Measurements from ENCODE around the gene SCN8A.
"Not testable (repeated sequence)": the region's sequence is repeated elsewhere in the genome, so short reads cannot be mapped to it uniquely, and the experiment has no call there.

The SCN8A gene

GRCh38 chr12:51626115-51626514 lies 35.1 kb downstream of the SCN8A start:
- no peak for FAIRE-seq

- FAIRE-seq = peak; percentile 68
Observed at GRCh38 chr12:51626629-51627028, 35.6 kb downstream of the SCN8A start.

- FAIRE-seq = no peak
Observed at GRCh38 chr12:51630256-51630880, 39.3 kb downstream of the SCN8A start.

GRCh38 chr12:51630986-51631385 lies 40.0 kb downstream of the SCN8A start:
- FAIRE-seq = no peak

GRCh38 chr12:51631591-51631990 lies 40.6 kb downstream of the SCN8A start:
- FAIRE-seq = no peak

- no peak for FAIRE-seq
Observed at GRCh38 chr12:51632623-51633022, 41.6 kb downstream of the SCN8A start.

- no peak for FAIRE-seq
Observed at GRCh38 chr12:51635346-51635745, 44.3 kb downstream of the SCN8A start.

- no peak for FAIRE-seq
Observed at GRCh38 chr12:51636581-51636980, 45.5 kb downstream of the SCN8A start.

GRCh38 chr12:51636986-51637385 lies 46.0 kb downstream of the SCN8A start:
- FAIRE-seq = no peak

- FAIRE-seq = no peak
Observed at GRCh38 chr12:51639361-51639760, 48.3 kb downstream of the SCN8A start.

GRCh38 chr12:51642286-51642685 lies 51.3 kb downstream of the SCN8A start:
- no peak for FAIRE-seq

GRCh38 chr12:51643951-51644350 lies 52.9 kb downstream of the SCN8A start:
- FAIRE-seq = no peak

- not testable (repeated sequence) for FAIRE-seq
Observed at GRCh38 chr12:51644691-51645090, 53.7 kb downstream of the SCN8A start.

GRCh38 chr12:51645961-51646360 lies 54.9 kb downstream of the SCN8A start:
- FAIRE-seq = no peak

GRCh38 chr12:51647647-51648046 lies 56.6 kb downstream of the SCN8A start:
- no peak for FAIRE-seq

GRCh38 chr12:51653431-51653830 lies 62.4 kb downstream of the SCN8A start:
- FAIRE-seq = no peak

GRCh38 chr12:51661199-51661598 lies 70.2 kb downstream of the SCN8A start:
- FAIRE-seq = no peak

GRCh38 chr12:51661836-51662235 lies 70.8 kb downstream of the SCN8A start:
- no peak for FAIRE-seq

GRCh38 chr12:51662728-51663154 lies 71.7 kb downstream of the SCN8A start:
- FAIRE-seq = no peak

- no peak for FAIRE-seq
Observed at GRCh38 chr12:51663390-51663789, 72.4 kb downstream of the SCN8A start.

- FAIRE-seq = no peak
Observed at GRCh38 chr12:51666696-51667095, 75.7 kb downstream of the SCN8A start.

GRCh38 chr12:51667269-51667668 lies 76.2 kb downstream of the SCN8A start:
- FAIRE-seq = no peak

GRCh38 chr12:51669271-51669670 lies 78.2 kb downstream of the SCN8A start:
- FAIRE-seq = no peak

- FAIRE-seq = no peak
Observed at GRCh38 chr12:51669996-51670395, 79.0 kb downstream of the SCN8A start.

- no peak for FAIRE-seq
Observed at GRCh38 chr12:51672334-51672733, 81.3 kb downstream of the SCN8A start.
